GM12878 (cell line): ENCODE data around the gene C10orf67. TPM values are rescaled to one million over a fixed set of nuclear protein-coding genes. Genes with fewer than 3 reads are reported as not detected.

ENCODE experiments used
- ATAC-seq: fragments of 200-7000 bp; cut with Tn5 transposase; 3 replicates; pipeline ENCODE4 v1.9.1; 2020; ENCODE audit warnings: mild to moderate bottlenecking, moderate library complexity
- BruUV-seq: library from RNA; stranded (reverse); fragments of 400-500 nt; replicated peaks from 2 replicates; lab custom pipeline; 2021; lab: Mats Ljungman, UMichigan
- CTCF ChIA-PET: fragments of 300-600 bp; sonication (Branson Sonifier 250); formaldehyde crosslinking; extraction: SDS; loops from one replicate; lab custom pipeline; 2021; ENCODE audit warnings: inconsistent platforms; lab: Yijun Ruan, JAX
- POLR2A ChIA-PET: fragments of 350-600 bp; formaldehyde crosslinking; extraction: SDS; loops from one replicate; lab custom pipeline; 2021; ENCODE audit warnings: inconsistent platforms; lab: Charles Lee
- RAD21 ChIA-PET: fragments of 300-600 bp; sonication (Branson Sonifier 250); formaldehyde crosslinking; loops from one replicate; lab custom pipeline; 2023; ENCODE audit warnings: antibody characterized with exemption; ENCODE audit not compliant: unreplicated experiment; lab: Charles Lee
- SMC1A ChIA-PET: fragments of 300-600 bp; sonication (Branson Sonifier 250); formaldehyde crosslinking; loops from one replicate; lab custom pipeline; 2023; ENCODE audit not compliant: unreplicated experiment, uncharacterized antibody; lab: Charles Lee
- DNase-seq: peaks from one replicate; pipeline ENCODE4 v3.0.0-alpha.2; 2011; ENCODE audit warnings: low read depth, low spot score
- FAIRE-seq: peaks from 3 replicates; lab custom pipeline; 2011; peaks lifted over from hg19 to GRCh38; lab: Jason Lieb, UNC
- H2AFZ ChIP-seq: 2 replicates; pipeline ENCODE4 v1.6.0; 2011; ENCODE audit warnings: low read depth, low read length, control low read depth; ENCODE audit not compliant: control insufficient read depth
- H3K27ac ChIP-seq: 2 replicates; pipeline ENCODE4 v1.5.1; 2011; ENCODE audit warnings: control low read depth; ENCODE audit not compliant: control insufficient read depth, insufficient read depth
- H3K27me3 ChIP-seq, 2 experiments: replicated peaks in 1 of 2; 2 replicates each; pipeline versions ENCODE4 v1.6.0 to v1.6.1; 2011; ENCODE audit warnings: low read length in 1 of 2; ENCODE audit not compliant: control insufficient read depth in 2 of 2, insufficient read depth in 2 of 2
- H3K36me3 ChIP-seq, 2 experiments: 2 replicates each; pipeline ENCODE4 v1.5.1; 2011; ENCODE audit warnings: low read length in 1 of 2; ENCODE audit not compliant: control insufficient read depth in 2 of 2, insufficient read depth in 2 of 2
- H3K4me1 ChIP-seq: 2 replicates; pipeline ENCODE4 v1.6.1; 2011; ENCODE audit warnings: mild to moderate bottlenecking, low read length, moderate library complexity, mixed read lengths; ENCODE audit not compliant: control insufficient read depth, insufficient read depth
- H3K4me2 ChIP-seq: 2 replicates; pipeline ENCODE4 v1.6.0; 2011; ENCODE audit warnings: control low read depth; ENCODE audit not compliant: control insufficient read depth, insufficient read depth
- H3K4me3 ChIP-seq: fragments of 200-600 bp; sonication (generic); 2 replicates; pipeline ENCODE4 v1.5.1; 2016
- H3K79me2 ChIP-seq: 2 replicates; pipeline ENCODE4 v1.6.0; 2011; ENCODE audit warnings: low read length; ENCODE audit not compliant: control insufficient read depth, insufficient read depth
- H3K9ac ChIP-seq: 2 replicates; pipeline ENCODE4 v1.8.0; 2011; ENCODE audit warnings: low read length, control low read depth, mixed read lengths; ENCODE audit not compliant: control insufficient read depth, insufficient read depth
- H3K9me3 ChIP-seq: replicated peaks from 3 replicates; pipeline ENCODE4 v1.5.1; 2011; ENCODE audit warnings: mild to moderate bottlenecking, low read length; ENCODE audit not compliant: control insufficient read depth, insufficient read depth
- H4K20me1 ChIP-seq: 2 replicates; pipeline ENCODE4 v1.6.0; 2011; ENCODE audit not compliant: control insufficient read depth, insufficient read depth
- BCLAF1 ChIP-seq: fragments of 450-650 bp; IDR thresholded peaks from 2 replicates; pipeline ENCODE4 v1.6.1; 2017; ENCODE audit warnings: antibody characterized with exemption, mild to moderate bottlenecking, moderate library complexity
- CHD1 ChIP-seq: IDR thresholded peaks from 2 replicates; pipeline ENCODE4 v1.6.1; 2012; ENCODE audit warnings: low read depth, low read length, improper control_type of control experiment
- HCFC1 ChIP-seq: fragments of 150-350 bp; IDR thresholded peaks from 2 replicates; pipeline ENCODE4 v1.6.1; 2014; ENCODE audit warnings: low read length
- IKZF2 ChIP-seq, 2 experiments: fragments of 450-650 bp; IDR thresholded peaks; 2 replicates each; pipeline ENCODE4 v1.6.1; 2017; ENCODE audit warnings: mild to moderate bottlenecking in 2 of 2, moderate library complexity in 2 of 2
- KAT2A ChIP-seq: conservative IDR thresholded peaks from 2 replicates; pipeline ENCODE4 v1.6.1; 2011; ENCODE audit warnings: low read depth, low read length; ENCODE audit not compliant: control insufficient read depth
- KDM1A ChIP-seq: fragments of 200-600 bp; sonication (generic); IDR thresholded peaks from 2 replicates; pipeline ENCODE4 v1.6.1; 2016; ENCODE audit warnings: borderline replicate concordance
- NBN ChIP-seq: fragments of 450-650 bp; IDR thresholded peaks from 2 replicates; pipeline ENCODE4 v1.6.1; 2016
- NFIC ChIP-seq: IDR thresholded peaks from 2 replicates; pipeline ENCODE4 v1.6.1; 2012; ENCODE audit warnings: low read depth, mild to moderate bottlenecking, inconsistent platforms, low read length, moderate library complexity
- PAX5 ChIP-seq: IDR thresholded peaks from 2 replicates; pipeline ENCODE4 v1.6.1; 2011; ENCODE audit warnings: low read depth, low read length, borderline replicate concordance
- SIN3A ChIP-seq: IDR thresholded peaks from 2 replicates; pipeline ENCODE4 v1.6.1; 2012; ENCODE audit warnings: low read depth, low read length, improper control_type of control experiment
- SMAD1 ChIP-seq: fragments of 450-650 bp; IDR thresholded peaks from 2 replicates; pipeline ENCODE4 v1.6.1; 2018; ENCODE audit warnings: mild to moderate bottlenecking, low read depth; ENCODE audit not compliant: partially characterized antibody
- YY1 ChIP-seq: IDR thresholded peaks from 2 replicates; pipeline ENCODE4 v1.6.1; 2011; ENCODE audit warnings: low read depth, mild to moderate bottlenecking, low read length
- WGBS: methylation state at CpG from one replicate; pipeline ENCODE4 v1.1.6; 2016; ENCODE audit warnings: low lambda C conversion rate; ENCODE audit not compliant: insufficient replicate concordance, insufficient coverage; ENCODE audit errors: missing lambda C conversion rate; 5-methylcytosine and 5-hydroxymethylcytosine counted together
- in situ Hi-C: fragments of 300-500 bp; cut with MboI; formaldehyde crosslinking; loops from 9 replicates; pipeline ENCODE4 v1.14.3; 2018; ENCODE audit warnings: mixed read lengths
- intact Hi-C: fragments of 100-400 bp; cut with micrococcal nuclease; formaldehyde crosslinking; loops from one replicate; pipeline ENCODE4 v1.14.2; 2022; ENCODE audit not compliant: unreplicated experiment
- polyA plus RNA-seq, 11 experiments: library from polyadenylated mRNA; depleted of rRNA in 4 of 11; unstranded in 6 of 11; stranded (reverse) in 5 of 11; fragments of >200 nt; fragmentation: Nextera tagmentation in 4 of 11; fragmentation: Illumina TruSeq in 1 of 11; extraction: Ambion mirVana in 4 of 11; extraction: Trizol in 1 of 11; gene quantifications; 1 replicate in 1 of 11; 2 replicates in 10 of 11; pipeline versions ENCODE4 v1.2.1 to v1.2.3, GENCODE V29; 2011 to 2016; ENCODE audit warnings: inconsistent platforms in 2 of 11, missing spikeins in 2 of 11, low read depth in 1 of 11
- total RNA-seq, 4 experiments: library from RNA; depleted of rRNA in 3 of 4; stranded (reverse); fragments of >200 nt in 3 of 4; fragmentation: Illumina TruSeq in 1 of 4; extraction: Trizol in 1 of 4; gene quantifications; 2 replicates each; pipeline versions ENCODE4 v1.2.1 to v1.2.3, GENCODE V29; 2013 to 2021
- TF ChIP-seq, protein P1 (sequence below): fragments of 450-650 bp; formaldehyde crosslinking; IDR thresholded peaks from 2 replicates; pipeline ENCODE4 v1.4.0; 2022; ENCODE audit warnings: mild to moderate bottlenecking, moderate library complexity
- TF ChIP-seq, protein P2 (sequence below): fragments of 450-650 bp; IDR thresholded peaks from 2 replicates; pipeline ENCODE4 v1.6.1; 2017; ENCODE audit warnings: mild to moderate bottlenecking

The C10orf67 gene
- total and polyA plus RNA-seq, 10 of the 15 experiments (the other 5 are each of a cell fraction or from before 2014, with no cell fraction given), result 0.06 TPM; not detected in 9

DNA sequence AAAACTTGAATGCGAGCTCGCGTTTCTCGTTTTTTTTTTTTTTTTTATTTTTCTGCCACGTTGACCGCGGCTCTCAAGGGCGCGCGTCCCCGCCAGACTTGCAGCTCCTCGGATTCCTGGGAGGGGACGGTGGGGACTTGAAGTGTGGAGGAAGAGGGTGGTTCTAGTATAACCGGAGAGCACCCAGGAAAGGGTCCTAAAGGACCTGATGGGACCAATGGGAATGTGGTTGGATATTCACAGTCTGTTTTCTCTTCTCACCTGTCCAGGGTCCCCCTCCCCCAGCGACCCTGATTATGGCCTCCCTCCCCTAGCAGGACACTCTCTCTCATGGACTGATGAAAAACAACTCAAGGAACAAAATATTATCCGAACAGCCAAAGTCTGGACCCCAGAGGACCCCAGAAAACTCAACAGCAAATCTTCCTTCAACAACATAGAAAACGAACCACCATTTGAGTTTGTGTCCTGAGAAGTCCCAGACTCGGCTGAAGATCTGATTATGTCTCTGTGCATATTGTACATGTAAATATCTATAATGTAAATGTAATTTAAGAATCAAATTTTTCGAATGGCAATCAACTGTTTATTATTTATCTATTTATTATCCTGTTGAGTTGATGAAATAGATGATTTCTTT, 151.0 kb downstream of the C10orf67 start (continued):
- TF ChIP-seq, protein P1, sequence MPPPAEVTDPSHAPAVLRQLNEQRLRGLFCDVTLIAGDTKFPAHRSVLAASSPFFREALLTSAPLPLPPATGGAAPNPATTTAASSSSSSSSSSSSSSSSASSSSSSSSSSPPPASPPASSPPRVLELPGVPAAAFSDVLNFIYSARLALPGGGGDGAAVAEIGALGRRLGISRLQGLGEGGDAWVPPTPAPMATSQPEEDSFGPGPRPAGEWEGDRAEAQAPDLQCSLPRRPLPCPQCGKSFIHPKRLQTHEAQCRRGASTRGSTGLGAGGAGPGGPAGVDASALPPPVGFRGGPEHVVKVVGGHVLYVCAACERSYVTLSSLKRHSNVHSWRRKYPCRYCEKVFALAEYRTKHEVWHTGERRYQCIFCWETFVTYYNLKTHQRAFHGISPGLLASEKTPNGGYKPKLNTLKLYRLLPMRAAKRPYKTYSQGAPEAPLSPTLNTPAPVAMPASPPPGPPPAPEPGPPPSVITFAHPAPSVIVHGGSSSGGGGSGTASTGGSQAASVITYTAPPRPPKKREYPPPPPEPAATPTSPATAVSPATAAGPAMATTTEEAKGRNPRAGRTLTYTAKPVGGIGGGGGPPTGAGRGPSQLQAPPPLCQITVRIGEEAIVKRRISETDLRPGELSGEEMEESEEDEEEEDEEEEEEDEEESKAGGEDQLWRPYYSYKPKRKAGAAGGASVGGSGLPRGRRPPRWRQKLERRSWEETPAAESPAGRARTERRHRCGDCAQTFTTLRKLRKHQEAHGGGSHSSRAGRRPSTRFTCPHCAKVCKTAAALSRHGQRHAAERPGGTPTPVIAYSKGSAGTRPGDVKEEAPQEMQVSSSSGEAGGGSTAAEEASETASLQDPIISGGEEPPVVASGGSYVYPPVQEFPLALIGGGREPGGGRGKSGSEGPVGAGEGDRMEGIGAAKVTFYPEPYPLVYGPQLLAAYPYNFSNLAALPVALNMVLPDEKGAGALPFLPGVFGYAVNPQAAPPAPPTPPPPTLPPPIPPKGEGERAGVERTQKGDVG (CRISPR knock-in tag), result no peak
- no peak for TF ChIP-seq YY1
- no peak for TF ChIP-seq HCFC1
- no peak for TF ChIP-seq NFIC
- TF ChIP-seq KAT2A, result no peak

- ATAC-seq (no peak), FAIRE-seq (no peak), DNase-seq (no peak)
- H3K4me3 ChIP-seq, result no peak overlapping the region
- intact Hi-C loops, result no loop called here
- ChIA-PET RAD21 (no interaction called here), POLR2A (interaction anchor here (0.6 kb wide), 1 partner anchor 56 kb away, joined by 3 read pairs; no protein-coding TSS in a partner anchor), SMC1A (no interaction called here), CTCF (no interaction called here)
- H3K9me3 ChIP-seq, result no peaks in the 10 kb centered on the region
- H3K36me3 ChIP-seq, result no peaks in the 10 kb centered on the region
- no peak overlapping the region for H3K27ac ChIP-seq
- no peaks in the 10 kb centered on the region for H3K4me1 ChIP-seq
- in situ Hi-C loops, result no loop called here
- H2AFZ ChIP-seq, result no peak overlapping the region
- peaks cover 0 to 6% of the 10 kb centered on the region in 2 experiments for H3K27me3 ChIP-seq
- no peaks in the 10 kb centered on the region for H4K20me1 ChIP-seq
- no TSS peak for BruUV-seq
- 50% methylated on average over 72 of the region's 100 CpGs for WGBS
- H3K4me2 ChIP-seq, result no peak overlapping the region
- no peak overlapping the region for H3K9ac ChIP-seq
- no peaks in the 10 kb centered on the region for H3K79me2 ChIP-seq
- TF ChIP-seq CHD1 (no peak), PAX5 (no peak), SIN3A (no peak), SMAD1 (no peak), KDM1A (no peak), IKZF2 (IDR thresholded peaks at IDR 0.05) (no peak), BCLAF1 (no peak), NBN (no peak)
- TF ChIP-seq, protein P2, sequence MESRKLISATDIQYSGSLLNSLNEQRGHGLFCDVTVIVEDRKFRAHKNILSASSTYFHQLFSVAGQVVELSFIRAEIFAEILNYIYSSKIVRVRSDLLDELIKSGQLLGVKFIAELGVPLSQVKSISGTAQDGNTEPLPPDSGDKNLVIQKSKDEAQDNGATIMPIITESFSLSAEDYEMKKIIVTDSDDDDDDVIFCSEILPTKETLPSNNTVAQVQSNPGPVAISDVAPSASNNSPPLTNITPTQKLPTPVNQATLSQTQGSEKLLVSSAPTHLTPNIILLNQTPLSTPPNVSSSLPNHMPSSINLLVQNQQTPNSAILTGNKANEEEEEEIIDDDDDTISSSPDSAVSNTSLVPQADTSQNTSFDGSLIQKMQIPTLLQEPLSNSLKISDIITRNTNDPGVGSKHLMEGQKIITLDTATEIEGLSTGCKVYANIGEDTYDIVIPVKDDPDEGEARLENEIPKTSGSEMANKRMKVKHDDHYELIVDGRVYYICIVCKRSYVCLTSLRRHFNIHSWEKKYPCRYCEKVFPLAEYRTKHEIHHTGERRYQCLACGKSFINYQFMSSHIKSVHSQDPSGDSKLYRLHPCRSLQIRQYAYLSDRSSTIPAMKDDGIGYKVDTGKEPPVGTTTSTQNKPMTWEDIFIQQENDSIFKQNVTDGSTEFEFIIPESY, result no peak
These were observed 151.7 kb downstream of the C10orf67 start for GRCh38 chr10:23192712-23193434.
